IMR-90 (cell line): Measurements from ENCODE around the gene IFFO2. TPM values are rescaled to one million over a fixed set of nuclear protein-coding genes. Genes with fewer than 3 reads are reported as not detected.

Experiments used
- ATAC-seq: fragments of 200-7000 bp; cut with Tn5 transposase; 2 replicates; pipeline ENCODE4 v1.9.1; 2020; ENCODE audit warnings: low read depth, mild to moderate bottlenecking, moderate library complexity
- BruUV-seq: library from RNA; stranded (reverse); fragments of 400-500 nt; replicated peaks from 2 replicates; lab custom pipeline; 2021; lab: Mats Ljungman, UMichigan
- CTCF ChIA-PET: fragments of 300-600 bp; formaldehyde crosslinking; extraction: SDS; loops from one replicate; lab custom pipeline; 2021; ENCODE audit warnings: antibody characterized with exemption; lab: Yijun Ruan, JAX
- POLR2A ChIA-PET: fragments of 300-600 bp; sonication (Branson Sonifier 250); formaldehyde crosslinking; loops from one replicate; lab custom pipeline; 2022; ENCODE audit warnings: antibody characterized with exemption; ENCODE audit not compliant: unreplicated experiment; lab: Charles Lee
- DNase-seq: peaks from one replicate; pipeline ENCODE4 v3.0.0; 2013
- H2AFZ ChIP-seq: replicated peaks from 2 replicates; pipeline ENCODE3; 2013; ENCODE audit warnings: low read length, mild to moderate bottlenecking; ENCODE audit not compliant: poor library complexity
- H2AK5ac ChIP-seq: 2 replicates; pipeline ENCODE4 v1.6.1; 2013; ENCODE audit warnings: low read depth, low read length, inconsistent platforms
- H2AK9ac ChIP-seq: replicated peaks from 2 replicates; pipeline ENCODE3; 2013; ENCODE audit warnings: mild to moderate bottlenecking, low read depth, low read length, moderate library complexity; ENCODE audit not compliant: poor library complexity
- H2BK120ac ChIP-seq: 2 replicates; pipeline ENCODE4 v1.6.1; 2013; ENCODE audit warnings: low read depth, low read length, inconsistent platforms
- H2BK15ac ChIP-seq: 3 replicates; pipeline ENCODE4 v1.6.1; 2013; ENCODE audit warnings: low read depth, low read length, inconsistent platforms
- H2BK20ac ChIP-seq: 2 replicates; pipeline ENCODE4 v1.6.1; 2013; ENCODE audit warnings: low read depth, mild to moderate bottlenecking, inconsistent platforms, low read length, moderate library complexity
- H2BK5ac ChIP-seq: 2 replicates; pipeline ENCODE4 v1.6.1; 2013; ENCODE audit warnings: mild to moderate bottlenecking, low read depth, low read length, inconsistent platforms; ENCODE audit not compliant: poor library complexity, severe bottlenecking
- H3K14ac ChIP-seq: replicated peaks from 2 replicates; pipeline ENCODE4 v1.6.1; 2013; ENCODE audit warnings: low read depth, low read length, inconsistent platforms
- H3K18ac ChIP-seq: 2 replicates; pipeline ENCODE4 v1.6.1; 2013; ENCODE audit warnings: low read depth, low read length, control low read depth
- H3K23ac ChIP-seq: 2 replicates; pipeline ENCODE4 v1.6.1; 2013; ENCODE audit warnings: low read depth, low read length, inconsistent platforms
- H3K27ac ChIP-seq: 2 replicates; pipeline ENCODE4 v1.5.1; 2013; ENCODE audit warnings: mild to moderate bottlenecking, control low read depth, low read length; ENCODE audit not compliant: insufficient read depth
- H3K27me3 ChIP-seq: 2 replicates; pipeline ENCODE4 v1.6.1; 2013; ENCODE audit warnings: low read length; ENCODE audit not compliant: control insufficient read depth, insufficient read depth
- H3K36me3 ChIP-seq: 2 replicates; pipeline ENCODE4 v1.6.1; 2013; ENCODE audit warnings: low read length, mixed read lengths; ENCODE audit not compliant: control insufficient read depth, insufficient read depth
- H3K4ac ChIP-seq: 2 replicates; pipeline ENCODE4 v1.6.1; 2013; ENCODE audit warnings: low read depth, low read length, inconsistent platforms
- H3K4me1 ChIP-seq: 2 replicates; pipeline ENCODE4 v1.6.1; 2013; ENCODE audit warnings: low read length, mixed read lengths; ENCODE audit not compliant: control insufficient read depth, insufficient read depth
- H3K4me2 ChIP-seq: 2 replicates; pipeline ENCODE4 v1.6.1; 2013; ENCODE audit warnings: low read depth, mild to moderate bottlenecking, control low read depth, low read length, moderate library complexity
- H3K4me3 ChIP-seq: 2 replicates; pipeline ENCODE4 v1.5.1; 2013; ENCODE audit warnings: low read depth, mild to moderate bottlenecking, control low read depth, low read length, moderate library complexity; ENCODE audit not compliant: insufficient read depth
- H3K56ac ChIP-seq: 2 replicates; pipeline ENCODE4 v1.6.1; 2013; ENCODE audit warnings: low read length, inconsistent platforms; ENCODE audit not compliant: insufficient read depth; ENCODE audit errors: extremely low read depth
- H3K79me1 ChIP-seq, 2 experiments: 2 replicates each; pipeline ENCODE4 v1.6.1; 2013; ENCODE audit warnings: low read length in 2 of 2, inconsistent platforms in 1 of 2, low read depth in 1 of 2
- H3K9ac ChIP-seq: 2 replicates; pipeline ENCODE4 v1.6.1; 2013; ENCODE audit warnings: low read depth, low read length, control low read depth
- H3K9me1 ChIP-seq: 2 replicates; pipeline ENCODE4 v1.6.1; 2013; ENCODE audit warnings: low read length, inconsistent platforms; ENCODE audit not compliant: insufficient read depth
- H3K9me3 ChIP-seq: 2 replicates; pipeline ENCODE4 v1.6.1; 2013; ENCODE audit warnings: low read length; ENCODE audit not compliant: control insufficient read depth, insufficient read depth
- H4K20me1 ChIP-seq: 2 replicates; pipeline ENCODE4 v1.6.1; 2013; ENCODE audit warnings: low read length, inconsistent platforms; ENCODE audit not compliant: insufficient read depth
- H4K5ac ChIP-seq: 2 replicates; pipeline ENCODE4 v1.6.1; 2013; ENCODE audit warnings: mild to moderate bottlenecking, low read depth, low read length, control low read depth
- H4K8ac ChIP-seq, 2 experiments: 2 replicates each; pipeline ENCODE4 v1.6.1; 2013; ENCODE audit warnings: low read depth in 2 of 2, low read length in 2 of 2, control low read depth in 1 of 2, inconsistent platforms in 1 of 2
- H4K91ac ChIP-seq: 2 replicates; pipeline ENCODE4 v1.6.1; 2013; ENCODE audit warnings: low read depth, low read length, inconsistent platforms; ENCODE audit not compliant: insufficient read depth
- BHLHE40 ChIP-seq: fragments of 150-350 bp; IDR thresholded peaks from 2 replicates; pipeline ENCODE4 v1.6.1; 2016; ENCODE audit warnings: mild to moderate bottlenecking, low read depth, low read length
- CEBPB ChIP-seq: IDR thresholded peaks from 2 replicates; pipeline ENCODE4 v1.6.1; 2012; ENCODE audit warnings: low read depth, low read length, improper control_type of control experiment
- CHD1 ChIP-seq: IDR thresholded peaks from 2 replicates; pipeline ENCODE4 v1.6.1; 2012; ENCODE audit warnings: low read depth, low read length, improper control_type of control experiment
- FOS ChIP-seq: fragments of 150-350 bp; IDR thresholded peaks from 2 replicates; pipeline ENCODE4 v1.6.1; 2016; ENCODE audit warnings: low read depth, low read length
- MAFK ChIP-seq: IDR thresholded peaks from 2 replicates; pipeline ENCODE4 v1.6.1; 2012; ENCODE audit warnings: low read depth, low read length, improper control_type of control experiment
- MAZ ChIP-seq: IDR thresholded peaks from 2 replicates; pipeline ENCODE4 v1.6.1; 2012; ENCODE audit warnings: low read depth, mild to moderate bottlenecking, low read length, improper control_type of control experiment, moderate library complexity, borderline replicate concordance
- MXI1 ChIP-seq: IDR thresholded peaks from 2 replicates; pipeline ENCODE4 v1.6.1; 2012; ENCODE audit warnings: low read depth, mild to moderate bottlenecking, low read length, moderate library complexity, borderline replicate concordance
- NFE2L2 ChIP-seq: fragments of 150-350 bp; IDR thresholded peaks from 2 replicates; pipeline ENCODE4 v1.6.1; 2016; ENCODE audit warnings: low read depth, mild to moderate bottlenecking, low read length
- POLR2A ChIP-seq: IDR thresholded peaks from 2 replicates; pipeline ENCODE4 v1.6.1; 2012; ENCODE audit warnings: mild to moderate bottlenecking, low read depth, low read length
- RAD21 ChIP-seq: IDR thresholded peaks from 2 replicates; pipeline ENCODE4 v1.6.1; 2012; ENCODE audit warnings: low read length, improper control_type of control experiment
- RCOR1 ChIP-seq: IDR thresholded peaks from 2 replicates; pipeline ENCODE4 v1.6.1; 2012; ENCODE audit warnings: mild to moderate bottlenecking, low read length, improper control_type of control experiment; ENCODE audit not compliant: insufficient replicate concordance
- RFX5 ChIP-seq: IDR thresholded peaks from 2 replicates; pipeline ENCODE4 v1.8.0; 2012; ENCODE audit warnings: low read depth, mild to moderate bottlenecking, low read length, moderate library complexity
- SMC3 ChIP-seq: fragments of 150-350 bp; IDR thresholded peaks from 2 replicates; pipeline ENCODE4 v1.6.1; 2016; ENCODE audit warnings: low read depth, mild to moderate bottlenecking, antibody characterized with exemption, low read length, moderate library complexity
- WGBS, 2 experiments: methylation state at CpG; one replicate each; pipeline versions ENCODE4 v1.1.5 to v1.1.7; 2013; ENCODE audit warnings: missing lambda C conversion rate in 2 of 2; ENCODE audit not compliant: insufficient read length in 1 of 2; ENCODE audit errors: extremely low coverage in 2 of 2; 5-methylcytosine and 5-hydroxymethylcytosine counted together
- dilution Hi-C: fragments of 300-500 bp; cut with HindIII; formaldehyde crosslinking; loops from one replicate; pipeline ENCODE4 v1.14.3; 2018; ENCODE audit warnings: low sequenced_read_pairs; ENCODE audit not compliant: unreplicated experiment
- in situ Hi-C: fragments of 300-500 bp; cut with MboI; formaldehyde crosslinking; loops from 3 replicates; pipeline ENCODE4 v1.14.3; 2019; ENCODE audit warnings: low sequenced_read_pairs, inconsistent platforms, mixed read lengths
- intact Hi-C: fragments of 100-400 bp; cut with micrococcal nuclease; formaldehyde crosslinking; loops from 2 replicates; pipeline ENCODE4 v1.10.0; 2022
- polyA plus RNA-seq, 3 experiments: library from polyadenylated mRNA; depleted of rRNA; stranded (reverse); fragments of >200 nt; gene quantifications; 2 replicates each; pipeline ENCODE4 v1.2.3, GENCODE V29; 2012; ENCODE audit warnings: low replicate concordance in 1 of 3
- total RNA-seq: library from RNA; depleted of rRNA; stranded (reverse); fragments of >200 nt; gene quantifications from 2 replicates; pipeline ENCODE4 v1.2.3, GENCODE V29; 2012
- TF ChIP-seq, protein P1 (sequence below): fragments of 150-350 bp; IDR thresholded peaks from 2 replicates; pipeline ENCODE4 v1.6.1; 2016; ENCODE audit warnings: low read depth, mild to moderate bottlenecking, low read length, moderate library complexity, borderline replicate concordance
- TF ChIP-seq, protein P2 (sequence below): fragments of 150-350 bp; IDR thresholded peaks from 2 replicates; pipeline ENCODE4 v1.6.1; 2017; ENCODE audit warnings: mild to moderate bottlenecking, antibody characterized with exemption, low read length, low read depth
- TF ChIP-seq, protein P3 (sequence below): conservative IDR thresholded peaks from 2 replicates; pipeline ENCODE4 v1.5.1; 2012; ENCODE audit warnings: mild to moderate bottlenecking, low read depth, low read length, improper control_type of control experiment

Gene IFFO2
- total and polyA plus RNA-seq, 2 of the 4 experiments (the other 2 are of a cell fraction), result 14.5 to 18.2 TPM

DNA sequence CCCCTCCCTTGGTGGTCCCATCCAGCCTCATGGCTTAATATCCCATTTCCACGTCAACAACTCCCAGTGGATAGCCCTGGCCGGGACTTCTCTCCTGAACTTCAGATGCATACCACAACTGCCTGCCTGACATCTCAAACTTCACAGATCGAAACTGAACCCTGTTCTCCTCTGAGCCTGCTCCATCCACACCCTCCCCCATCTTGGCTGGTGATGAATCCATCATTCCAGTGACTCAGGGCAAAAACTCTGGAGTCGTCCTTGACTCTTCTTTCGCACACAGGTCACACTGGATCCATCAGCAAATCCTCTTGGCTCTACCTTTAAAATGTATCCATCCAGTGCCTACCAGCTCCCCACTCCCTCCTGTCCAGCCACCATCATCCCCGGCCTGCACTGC lies 100.9 kb downstream of the IFFO2 start:
- Histone ChIP-seq H3K14ac (no peak overlapping the region), H4K20me1 (no peaks in the 10 kb centered on the region), H2AK5ac (no peak overlapping the region), H3K56ac (no peak overlapping the region), H4K8ac (no peak overlapping the region), H2BK20ac (no peak overlapping the region), H2BK15ac (no peak overlapping the region), H3K9ac (no peak overlapping the region), H2BK5ac (no peak overlapping the region), H3K9me1 (no peaks in the 10 kb centered on the region), H3K4me2 (no peak overlapping the region), H3K27me3 (peaks cover 3% of the 10 kb centered on the region; the same call in 1 of the 2 replicates), H4K5ac (no peak overlapping the region), H3K23ac (no peak overlapping the region), H3K4ac (no peak overlapping the region), H2AK9ac (no peak overlapping the region), H3K4me3 (no peak overlapping the region), H2BK120ac (no peak overlapping the region), H2AFZ (peak overlapping the region; percentile 33), H3K27ac (no peak overlapping the region), H3K18ac (no peak overlapping the region), H3K79me1 (no peaks in the 10 kb centered on the region), H4K91ac (no peak overlapping the region), H3K9me3 (peaks cover 2% of the 10 kb centered on the region; the same call in 1 of the 2 replicates), H3K4me1 (no peaks in the 10 kb centered on the region), H3K36me3 (no peaks in the 10 kb centered on the region)
- CTCF ChIA-PET, result no interaction called here
- intact Hi-C loops (no loop called here), in situ Hi-C loops (no loop called here), dilution Hi-C loops (no loop called here)
- no TSS peak for BruUV-seq
- 71% methylated on average over 4 of the region's 6 CpGs; no CpG with 5 or more reads in 1 of the 2 experiments for WGBS, 2 experiments
- ATAC-seq (no peak), DNase-seq (no peak)
- TF ChIP-seq, protein P1, sequence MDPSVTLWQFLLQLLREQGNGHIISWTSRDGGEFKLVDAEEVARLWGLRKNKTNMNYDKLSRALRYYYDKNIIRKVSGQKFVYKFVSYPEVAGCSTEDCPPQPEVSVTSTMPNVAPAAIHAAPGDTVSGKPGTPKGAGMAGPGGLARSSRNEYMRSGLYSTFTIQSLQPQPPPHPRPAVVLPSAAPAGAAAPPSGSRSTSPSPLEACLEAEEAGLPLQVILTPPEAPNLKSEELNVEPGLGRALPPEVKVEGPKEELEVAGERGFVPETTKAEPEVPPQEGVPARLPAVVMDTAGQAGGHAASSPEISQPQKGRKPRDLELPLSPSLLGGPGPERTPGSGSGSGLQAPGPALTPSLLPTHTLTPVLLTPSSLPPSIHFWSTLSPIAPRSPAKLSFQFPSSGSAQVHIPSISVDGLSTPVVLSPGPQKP, result no peak
- no peak for TF ChIP-seq CEBPB
- TF ChIP-seq, protein P2, sequence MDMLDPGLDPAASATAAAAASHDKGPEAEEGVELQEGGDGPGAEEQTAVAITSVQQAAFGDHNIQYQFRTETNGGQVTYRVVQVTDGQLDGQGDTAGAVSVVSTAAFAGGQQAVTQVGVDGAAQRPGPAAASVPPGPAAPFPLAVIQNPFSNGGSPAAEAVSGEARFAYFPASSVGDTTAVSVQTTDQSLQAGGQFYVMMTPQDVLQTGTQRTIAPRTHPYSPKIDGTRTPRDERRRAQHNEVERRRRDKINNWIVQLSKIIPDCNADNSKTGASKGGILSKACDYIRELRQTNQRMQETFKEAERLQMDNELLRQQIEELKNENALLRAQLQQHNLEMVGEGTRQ, result no peak
- TF ChIP-seq BHLHE40, result no peak
- TF ChIP-seq SMC3, result no peak
- TF ChIP-seq NFE2L2, result no peak
- TF ChIP-seq RFX5, result no peak
- no peak for TF ChIP-seq CHD1
- no peak for TF ChIP-seq RCOR1
- no peak for TF ChIP-seq MAFK
- TF ChIP-seq POLR2A, result no peak
- TF ChIP-seq MXI1, result no peak
- TF ChIP-seq RAD21, result no peak
- no peak for TF ChIP-seq FOS
- no peak for TF ChIP-seq MAZ
- TF ChIP-seq, protein P3, sequence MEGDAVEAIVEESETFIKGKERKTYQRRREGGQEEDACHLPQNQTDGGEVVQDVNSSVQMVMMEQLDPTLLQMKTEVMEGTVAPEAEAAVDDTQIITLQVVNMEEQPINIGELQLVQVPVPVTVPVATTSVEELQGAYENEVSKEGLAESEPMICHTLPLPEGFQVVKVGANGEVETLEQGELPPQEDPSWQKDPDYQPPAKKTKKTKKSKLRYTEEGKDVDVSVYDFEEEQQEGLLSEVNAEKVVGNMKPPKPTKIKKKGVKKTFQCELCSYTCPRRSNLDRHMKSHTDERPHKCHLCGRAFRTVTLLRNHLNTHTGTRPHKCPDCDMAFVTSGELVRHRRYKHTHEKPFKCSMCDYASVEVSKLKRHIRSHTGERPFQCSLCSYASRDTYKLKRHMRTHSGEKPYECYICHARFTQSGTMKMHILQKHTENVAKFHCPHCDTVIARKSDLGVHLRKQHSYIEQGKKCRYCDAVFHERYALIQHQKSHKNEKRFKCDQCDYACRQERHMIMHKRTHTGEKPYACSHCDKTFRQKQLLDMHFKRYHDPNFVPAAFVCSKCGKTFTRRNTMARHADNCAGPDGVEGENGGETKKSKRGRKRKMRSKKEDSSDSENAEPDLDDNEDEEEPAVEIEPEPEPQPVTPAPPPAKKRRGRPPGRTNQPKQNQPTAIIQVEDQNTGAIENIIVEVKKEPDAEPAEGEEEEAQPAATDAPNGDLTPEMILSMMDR, result no peak
- POLR2A ChIA-PET, result no interaction called here
